Right ventricle myocardium inferior (tissue), 1 donor: ENCODE results near the gene SLC46A2. TPM values are rescaled to one million over a fixed set of nuclear protein-coding genes. Genes with fewer than 3 reads are reported as not detected.

Source experiments
- ATAC-seq: fragments of 200-7000 bp; cut with Tn5 transposase; one replicate; pipeline ENCODE4 v1.9.1; 2020; ENCODE audit warnings: mild to moderate bottlenecking, moderate library complexity
- DNase-seq: peaks from one replicate; pipeline ENCODE4 v3.0.0; 2021; ENCODE audit errors: missing footprints
- intact Hi-C: fragments of 100-400 bp; cut with DNase I; formaldehyde crosslinking; loops from one replicate; pipeline ENCODE4 v1.11.0; 2022
- total RNA-seq: library from RNA; stranded (reverse); fragmentation: NEBNext Ultra II Directional; extraction: Animal tissue kit (Norgen Biotek cat#: 25700); gene quantifications from one replicate; pipeline ENCODE4 v1.2.1, GENCODE V29; 2021
- donor health status: DM: no; HTN: yes; CAD: no; lungs with severe emphysema.

The SLC46A2 gene
- total RNA-seq, 1 donor from 2014 or later: not detected

GRCh38 chr9:112892981-112893380 is 2.3 kb upstream of the SLC46A2 start:
- intact Hi-C loops: no loop called here
- DNase-seq (no peak), ATAC-seq (no peak)

DNA sequence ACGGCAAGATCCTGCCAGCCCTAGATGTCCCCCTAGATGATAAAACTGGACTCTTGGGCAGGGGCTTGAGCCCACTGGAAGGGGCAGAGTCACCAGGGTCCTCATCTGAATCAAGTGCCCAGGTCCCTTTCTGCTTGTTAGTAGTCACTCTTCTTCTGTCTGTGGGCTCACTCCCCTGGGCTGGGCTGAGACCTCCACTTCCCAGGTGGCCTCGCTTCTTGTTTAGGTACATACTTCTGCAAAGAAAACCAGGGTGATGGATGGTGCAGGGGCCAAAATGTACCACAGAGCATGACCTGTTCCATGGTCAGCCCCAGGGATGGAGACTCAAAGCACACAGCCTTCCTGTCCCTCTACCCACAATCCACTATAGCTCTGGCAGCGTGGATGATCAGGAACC is 845 bp upstream of the SLC46A2 start:
- DNase-seq (no peak), ATAC-seq (no peak)
- intact Hi-C loops: no loop called here

DNA sequence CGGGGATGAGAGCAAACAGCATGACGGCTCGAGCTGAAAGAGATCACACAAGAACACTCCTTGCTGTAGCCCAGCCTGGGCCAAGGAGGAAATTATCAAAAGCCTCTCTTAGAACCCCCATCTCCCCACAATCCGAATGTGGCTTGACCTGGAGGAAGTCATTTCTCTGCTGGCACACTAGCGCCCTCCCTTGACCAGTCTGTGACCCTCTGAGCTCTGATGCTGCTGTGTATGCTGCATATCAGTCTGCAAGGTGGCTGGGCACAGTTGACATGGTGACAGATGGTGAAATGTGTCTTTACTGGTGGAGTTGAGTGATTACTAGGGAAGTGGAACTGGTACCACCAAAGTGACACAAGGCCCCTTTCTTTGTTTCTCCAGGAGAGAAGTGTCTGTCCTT is 3.3 kb downstream of the SLC46A2 start:
- no peak for DNase-seq
- intact Hi-C loops: no loop called here
- peak; percentile 29 for ATAC-seq

GRCh38 chr9:112886351-112886750 is 4.3 kb downstream of the SLC46A2 start:
- ATAC-seq: no peak
- intact Hi-C loops: no loop called here
- DNase-seq: no peak

DNA sequence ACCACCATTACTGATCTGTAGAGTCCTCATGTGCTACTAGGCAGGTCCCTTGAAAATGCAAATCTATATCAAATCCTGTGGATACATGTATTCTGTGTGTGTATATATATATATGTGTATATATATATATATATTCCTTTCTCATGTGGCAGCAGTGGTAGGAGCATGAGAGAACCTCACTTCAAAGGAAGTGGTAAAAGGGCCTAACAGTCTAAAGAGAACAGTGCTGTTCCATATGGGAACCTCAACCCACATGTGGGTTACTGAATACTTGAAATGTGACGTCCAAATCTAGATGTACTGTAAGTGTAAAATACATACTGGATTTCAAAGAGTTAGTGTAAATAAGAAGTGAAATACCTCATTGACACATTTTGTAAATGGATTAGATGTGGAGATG is 5.4 kb downstream of the SLC46A2 start:
- ATAC-seq: no peak
- intact Hi-C loops: no loop called here
- no peak for DNase-seq

- ATAC-seq: no peak
- intact Hi-C loops: no loop called here
- no peak for DNase-seq
Observed at GRCh38 chr9:112884721-112885120, 6.0 kb downstream of the SLC46A2 start.

DNA sequence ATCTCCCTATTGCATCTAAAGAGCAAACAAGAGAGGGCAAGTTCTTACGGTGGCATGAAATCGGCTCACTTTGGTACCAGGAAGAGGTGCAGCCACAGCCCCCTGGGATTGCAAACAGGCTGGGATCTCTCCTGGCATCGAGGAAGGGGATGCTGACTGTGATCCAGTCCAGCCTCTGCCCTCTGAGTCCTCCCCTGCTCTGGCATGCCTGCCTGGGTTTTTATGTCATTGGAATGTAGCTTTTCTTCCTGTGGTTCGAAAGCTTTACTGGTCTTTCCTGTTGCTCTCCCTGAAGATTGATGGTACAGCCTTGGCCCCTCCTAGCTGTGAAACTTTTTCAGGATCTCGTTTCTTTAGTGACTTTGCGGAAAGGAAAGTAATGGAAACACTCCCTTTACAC is 6.6 kb downstream of the SLC46A2 start:
- DNase-seq (no peak), ATAC-seq (no peak)
- intact Hi-C loops: no loop called here

DNA sequence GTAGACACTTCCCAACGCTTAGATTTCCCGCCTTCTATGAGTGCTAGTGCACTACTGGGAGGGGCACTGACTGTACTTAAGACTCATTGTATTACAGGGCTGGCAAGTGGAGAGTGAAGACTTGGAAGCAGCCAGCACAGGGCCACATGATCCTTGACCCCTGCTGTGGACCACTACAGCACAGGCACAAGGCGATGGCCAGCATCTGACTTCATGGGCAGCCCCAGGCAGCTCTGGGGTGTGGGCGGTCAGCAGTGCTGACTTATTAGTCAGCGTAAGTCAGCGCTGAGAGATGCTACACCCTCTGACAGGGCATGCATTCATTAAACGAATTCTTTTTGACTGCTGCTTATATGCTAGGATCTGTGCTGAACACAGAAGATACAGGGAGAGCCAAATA is 9.3 kb downstream of the SLC46A2 start:
- ATAC-seq: no peak
- intact Hi-C loops: no loop called here
- no peak for DNase-seq

GRCh38 chr9:112880650-112881049 is 10.0 kb downstream of the SLC46A2 start:
- ATAC-seq (no peak), DNase-seq (no peak)
- intact Hi-C loops: no loop called here

GRCh38 chr9:112878752-112879151 is 11.9 kb downstream of the SLC46A2 start:
- no peak for DNase-seq
- intact Hi-C loops: no loop called here
- no peak for ATAC-seq

- DNase-seq (no peak), ATAC-seq (no peak)
- intact Hi-C loops: no loop called here
Observed at GRCh38 chr9:112873773-112874405, 16.8 kb downstream of the SLC46A2 start.

DNA sequence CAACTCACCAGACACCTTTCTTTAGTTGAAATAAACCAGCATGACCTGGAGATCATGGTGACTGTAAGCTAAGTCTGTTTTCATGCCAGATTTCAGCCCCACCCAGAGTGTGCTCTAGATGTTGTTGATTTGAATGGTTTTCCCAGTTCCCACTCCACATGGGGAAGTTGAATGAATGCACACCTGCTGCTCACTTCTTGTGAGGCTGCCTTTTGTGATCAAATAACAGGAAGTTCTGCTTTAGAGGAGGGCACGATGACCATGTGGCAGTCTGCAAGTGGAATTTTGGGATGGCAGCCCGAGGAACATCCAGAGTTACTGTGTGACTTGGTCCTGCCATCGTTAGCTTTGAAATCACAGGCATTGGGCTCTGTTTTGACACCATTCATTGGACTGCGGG is 18.7 kb downstream of the SLC46A2 start:
- ATAC-seq (no peak), DNase-seq (no peak)
- intact Hi-C loops: no loop called here

- DNase-seq: no peak
- intact Hi-C loops: no loop called here
- no peak for ATAC-seq
Observed at GRCh38 chr9:112870556-112870955, 20.1 kb downstream of the SLC46A2 start.

DNA sequence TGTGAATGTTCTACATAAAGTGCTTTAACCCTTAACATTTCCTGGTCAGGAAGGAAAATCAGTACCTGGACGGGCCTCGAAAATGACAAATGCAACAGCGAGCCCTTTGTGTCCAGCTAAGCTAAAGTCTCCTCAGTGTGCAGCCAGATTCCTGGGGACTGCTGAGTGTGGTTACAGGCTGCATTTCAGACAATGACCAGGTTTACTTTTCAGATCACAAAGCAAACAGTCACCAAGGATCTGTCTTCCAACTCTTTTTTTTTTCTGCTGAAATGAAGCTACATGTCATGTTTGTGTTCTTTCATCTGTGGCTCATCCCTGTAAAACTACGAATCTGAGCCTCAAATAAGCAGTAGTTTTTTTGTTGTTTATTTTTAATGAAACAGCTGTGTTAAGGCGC is 20.8 kb downstream of the SLC46A2 start:
- DNase-seq: no peak
- intact Hi-C loops: no loop called here
- no peak for ATAC-seq

GRCh38 chr9:112869041-112869529 is 21.6 kb downstream of the SLC46A2 start:
- no peak for ATAC-seq
- intact Hi-C loops: no loop called here

GRCh38 chr9:112868461-112868860 is 22.2 kb downstream of the SLC46A2 start:
- no peak for ATAC-seq

More at GRCh38 chr9:112869041-112869529, 21.6 kb downstream of the SLC46A2 start:
- DNase-seq: no peak

DNA sequence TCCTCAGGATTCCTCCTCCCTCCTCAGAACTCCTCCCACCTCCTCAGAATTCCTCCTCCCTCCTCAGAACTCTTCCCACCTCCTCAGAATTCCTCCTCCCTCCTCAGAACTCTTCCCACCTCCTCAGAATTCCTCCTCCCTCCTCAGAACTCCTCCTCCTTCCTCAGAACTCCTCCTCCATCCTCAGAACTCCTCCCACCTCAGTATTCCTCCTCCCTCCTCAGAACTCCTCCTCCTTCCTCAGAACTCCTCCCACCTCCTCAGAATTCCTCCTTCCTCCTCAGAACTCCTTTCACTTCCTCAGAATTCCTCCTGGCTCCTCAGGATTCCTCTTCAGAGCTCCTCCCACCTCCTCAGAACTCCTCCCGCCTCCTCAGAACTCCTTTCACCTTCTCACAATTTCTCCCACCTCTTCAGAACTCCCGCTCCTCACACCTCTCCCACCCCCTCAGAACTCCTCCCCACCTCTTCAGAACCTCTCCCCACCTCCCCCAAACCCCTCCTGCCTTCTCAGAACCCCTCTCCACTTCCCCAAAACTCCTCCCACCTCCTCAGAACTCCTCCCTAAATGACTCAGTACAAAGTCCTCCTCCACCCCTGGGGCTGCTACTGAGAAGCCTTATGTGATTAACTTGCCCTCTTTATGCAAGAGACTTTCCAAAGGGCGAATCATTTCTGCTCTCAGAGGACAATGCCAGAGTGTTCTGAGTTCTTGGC is 23.2 kb downstream of the SLC46A2 start:
- ATAC-seq: no peak
- intact Hi-C loops: no loop called here
- no peak for DNase-seq

More at GRCh38 chr9:112868461-112868860, 22.2 kb downstream of the SLC46A2 start:
- DNase-seq: no peak
- intact Hi-C loops: no loop called here

- ATAC-seq (no peak), DNase-seq (no peak)
- intact Hi-C loops: no loop called here
Observed at GRCh38 chr9:112866662-112867274, 23.9 kb downstream of the SLC46A2 start.

GRCh38 chr9:112864982-112865381 is 25.7 kb downstream of the SLC46A2 start:
- DNase-seq (no peak), ATAC-seq (no peak)
- intact Hi-C loops: no loop called here

DNA sequence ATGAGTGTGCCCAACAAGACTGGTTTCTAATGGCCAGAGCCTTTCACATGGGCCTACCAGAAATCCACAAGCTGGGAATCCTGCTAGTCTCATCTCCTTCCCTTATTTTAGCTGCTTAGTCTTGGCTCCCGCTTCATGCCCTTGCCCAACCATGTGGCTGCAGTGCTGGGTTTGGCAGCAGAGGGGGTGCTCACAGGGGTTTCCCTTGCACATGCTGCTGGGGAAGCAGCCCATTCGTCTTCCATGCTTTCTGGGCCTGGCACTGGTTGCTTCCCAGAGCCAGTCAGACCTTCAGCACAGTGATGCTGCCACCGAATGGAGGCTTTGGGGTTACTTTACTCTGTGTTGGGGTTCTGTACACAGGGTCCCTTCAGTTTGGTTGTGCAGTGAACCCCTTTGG is 26.3 kb downstream of the SLC46A2 start:
- intact Hi-C loops: no loop called here
- DNase-seq: no peak
- no peak for ATAC-seq
